Neural cell (in vitro differentiated cells): ENCODE results near the gene PLS1.

Experiments
- EP300 ChIP-seq: fragments of 450-650 bp; conservative IDR thresholded peaks from 2 replicates; pipeline ENCODE4 v1.6.1; 2014; ENCODE audit warnings: antibody characterized with exemption, mild to moderate bottlenecking, moderate library complexity; ENCODE audit not compliant: poor library complexity, severe bottlenecking
- EZH2 ChIP-seq: fragments of 200-600, 300-800 bp; shearing (Covaris generic), sonication (generic); IDR thresholded peaks from 2 replicates; pipeline ENCODE4 v1.6.1; 2014; ENCODE audit warnings: antibody characterized with exemption, low read length, borderline replicate concordance, mild to moderate bottlenecking; ENCODE audit not compliant: insufficient read depth, poor library complexity, severe bottlenecking
- MXI1 ChIP-seq: fragments of 450-650 bp; conservative IDR thresholded peaks from 2 replicates; pipeline ENCODE4 v1.6.1; 2014; ENCODE audit warnings: antibody characterized with exemption, mild to moderate bottlenecking; ENCODE audit not compliant: poor library complexity, severe bottlenecking
- POLR2AphosphoS5 ChIP-seq: IDR thresholded peaks from 2 replicates; pipeline ENCODE4 v1.6.1; 2012
- RAD21 ChIP-seq: fragments of 450-650 bp; conservative IDR thresholded peaks from 2 replicates; pipeline ENCODE4 v1.6.1; 2014; ENCODE audit warnings: antibody characterized with exemption, mild to moderate bottlenecking, moderate library complexity
- REST ChIP-seq: IDR thresholded peaks from 2 replicates; pipeline ENCODE4 v1.6.1; 2012; ENCODE audit warnings: borderline replicate concordance
- SMC3 ChIP-seq: fragments of 450-650 bp; conservative IDR thresholded peaks from 2 replicates; pipeline ENCODE4 v1.6.1; 2014; ENCODE audit warnings: antibody characterized with exemption, mild to moderate bottlenecking, moderate library complexity; ENCODE audit not compliant: poor library complexity
- TAF1 ChIP-seq: IDR thresholded peaks from 2 replicates; pipeline ENCODE4 v1.6.1; 2012; ENCODE audit warnings: low read depth
- TF ChIP-seq, protein P1 (sequence below): fragments of 450-650 bp; IDR thresholded peaks from 2 replicates; pipeline ENCODE4 v1.5.1; 2014; ENCODE audit warnings: antibody characterized with exemption, mild to moderate bottlenecking, moderate library complexity; ENCODE audit not compliant: poor library complexity, severe bottlenecking

DNA sequence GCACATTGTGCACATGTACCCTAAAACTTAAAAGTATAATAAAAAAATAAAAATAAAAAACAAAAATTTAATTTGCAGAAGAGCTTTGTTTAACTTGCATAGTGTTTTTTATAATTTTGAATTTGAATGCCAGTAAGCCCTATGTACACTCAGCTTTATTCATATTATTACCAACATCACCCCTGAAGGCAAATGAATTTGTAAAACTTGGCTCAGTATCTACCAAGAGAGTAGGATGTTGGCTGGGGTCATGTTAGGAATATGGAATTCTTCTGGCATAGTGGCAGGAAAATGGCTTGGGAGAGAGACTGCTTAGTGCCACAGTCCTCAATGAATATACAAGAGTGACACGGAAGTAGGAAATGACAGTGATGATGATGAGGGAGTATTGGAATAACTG lies 158.3 kb downstream of the PLS1 start:
- TF ChIP-seq, protein P1, sequence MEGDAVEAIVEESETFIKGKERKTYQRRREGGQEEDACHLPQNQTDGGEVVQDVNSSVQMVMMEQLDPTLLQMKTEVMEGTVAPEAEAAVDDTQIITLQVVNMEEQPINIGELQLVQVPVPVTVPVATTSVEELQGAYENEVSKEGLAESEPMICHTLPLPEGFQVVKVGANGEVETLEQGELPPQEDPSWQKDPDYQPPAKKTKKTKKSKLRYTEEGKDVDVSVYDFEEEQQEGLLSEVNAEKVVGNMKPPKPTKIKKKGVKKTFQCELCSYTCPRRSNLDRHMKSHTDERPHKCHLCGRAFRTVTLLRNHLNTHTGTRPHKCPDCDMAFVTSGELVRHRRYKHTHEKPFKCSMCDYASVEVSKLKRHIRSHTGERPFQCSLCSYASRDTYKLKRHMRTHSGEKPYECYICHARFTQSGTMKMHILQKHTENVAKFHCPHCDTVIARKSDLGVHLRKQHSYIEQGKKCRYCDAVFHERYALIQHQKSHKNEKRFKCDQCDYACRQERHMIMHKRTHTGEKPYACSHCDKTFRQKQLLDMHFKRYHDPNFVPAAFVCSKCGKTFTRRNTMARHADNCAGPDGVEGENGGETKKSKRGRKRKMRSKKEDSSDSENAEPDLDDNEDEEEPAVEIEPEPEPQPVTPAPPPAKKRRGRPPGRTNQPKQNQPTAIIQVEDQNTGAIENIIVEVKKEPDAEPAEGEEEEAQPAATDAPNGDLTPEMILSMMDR = no peak
- no peak for TF ChIP-seq MXI1
- TF ChIP-seq SMC3 = no peak
- TF ChIP-seq TAF1 = no peak
- TF ChIP-seq EP300 = no peak
- TF ChIP-seq EZH2 = no peak
- TF ChIP-seq POLR2AphosphoS5 = no peak
- no peak for TF ChIP-seq RAD21
- no peak for TF ChIP-seq REST
